ENCODE data around the gene TIGAR. TPM values are rescaled to one million over a fixed set of nuclear protein-coding genes. Genes with fewer than 3 reads are reported as not detected.

Gene TIGAR
- total and polyA plus RNA-seq, 2 donors (not counting 1 experiment from before 2014, with no cell fraction given): 2.3 to 6.6 TPM

DNA sequence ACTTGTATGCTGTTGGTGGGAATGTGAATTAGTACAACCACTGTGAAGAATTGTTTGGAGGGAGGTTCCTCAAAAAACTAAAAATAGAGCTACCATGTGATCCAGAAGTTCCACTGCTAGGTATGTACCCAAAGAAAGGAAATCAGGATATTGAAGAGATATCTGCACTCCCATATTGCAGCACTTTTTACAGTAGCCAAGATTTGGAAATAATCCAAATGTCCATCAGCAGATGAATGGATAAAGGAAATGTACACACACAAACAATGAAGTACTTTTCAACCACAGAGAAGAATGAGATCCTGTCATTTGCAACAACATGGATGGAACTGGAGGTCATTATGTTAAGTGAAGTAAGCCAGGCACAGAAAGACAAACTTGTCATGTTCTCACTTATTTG, 25.9 kb downstream of the TIGAR start:
- H3K27ac Mint-ChIP-seq: no peak overlapping the region
- ATAC-seq (ENCODE audit: low read depth) (no peak), DNase-seq (no peak)
- no peaks in the 10 kb centered on the region for H3K9me3 Mint-ChIP-seq (ENCODE audit: insufficient read depth)
- Histone ChIP-seq H2AFZ (ENCODE audit: insufficient read depth, low read depth, low read length, poor library complexity, severe bottlenecking) (no peak overlapping the region), H3K4me1 (ENCODE audit: control insufficient read depth in 2 of 2, insufficient read depth in 2 of 2, low read length in 2 of 2) (no peaks in the 10 kb centered on the region), H3K9me3 (ENCODE audit: control extremely low read depth in 1 of 3, control insufficient read depth in 2 of 3, insufficient read depth in 1 of 3, low read length in 2 of 3) (no peaks in the 10 kb centered on the region), H3K9ac (ENCODE audit: low read length) (no peak overlapping the region), H3K4me3 (ENCODE audit: control extremely low read depth in 1 of 5, extremely low read depth in 1 of 5, insufficient read depth in 1 of 5, low read depth in 2 of 5, low read length in 4 of 5) (no peak overlapping the region), H3K79me2 (ENCODE audit: control insufficient read depth, insufficient read depth, low read length) (no peaks in the 10 kb centered on the region), H3K4me2 (replicated peaks; ENCODE audit: low read depth, low read length, poor library complexity, severe bottlenecking) (no peak overlapping the region), H4K20me1 (ENCODE audit: control insufficient read depth, insufficient read depth, low read length, poor library complexity, severe bottlenecking) (no peaks in the 10 kb centered on the region), H3K36me3 (replicated peaks in 1 of 2; ENCODE audit: control extremely low read depth in 1 of 2, control insufficient read depth in 1 of 2, extremely low read depth in 1 of 2, insufficient read depth in 2 of 2, low read length in 1 of 2) (peaks cover 8 to 15% of the 10 kb centered on the region in 2 experiments), H3K27ac (ENCODE audit: low read length in 2 of 2) (no peak overlapping the region), H3K27me3 (replicated peaks in 1 of 4; ENCODE audit: control extremely low read depth in 1 of 4, control insufficient read depth in 3 of 4, insufficient read depth in 4 of 4, low read length in 3 of 4) (no peaks in the 10 kb centered on the region)
- ChIA-PET CTCF (no interaction called here), POLR2A (no interaction called here)
- H3K4me3 Mint-ChIP-seq: no peak overlapping the region
- TF ChIP-seq EZH2 (IDR thresholded peaks at IDR 0.05; ENCODE audit: borderline replicate concordance, insufficient read depth, low read depth, low read length, poor library complexity, severe bottlenecking): no peak
- TF ChIP-seq, protein P1, sequence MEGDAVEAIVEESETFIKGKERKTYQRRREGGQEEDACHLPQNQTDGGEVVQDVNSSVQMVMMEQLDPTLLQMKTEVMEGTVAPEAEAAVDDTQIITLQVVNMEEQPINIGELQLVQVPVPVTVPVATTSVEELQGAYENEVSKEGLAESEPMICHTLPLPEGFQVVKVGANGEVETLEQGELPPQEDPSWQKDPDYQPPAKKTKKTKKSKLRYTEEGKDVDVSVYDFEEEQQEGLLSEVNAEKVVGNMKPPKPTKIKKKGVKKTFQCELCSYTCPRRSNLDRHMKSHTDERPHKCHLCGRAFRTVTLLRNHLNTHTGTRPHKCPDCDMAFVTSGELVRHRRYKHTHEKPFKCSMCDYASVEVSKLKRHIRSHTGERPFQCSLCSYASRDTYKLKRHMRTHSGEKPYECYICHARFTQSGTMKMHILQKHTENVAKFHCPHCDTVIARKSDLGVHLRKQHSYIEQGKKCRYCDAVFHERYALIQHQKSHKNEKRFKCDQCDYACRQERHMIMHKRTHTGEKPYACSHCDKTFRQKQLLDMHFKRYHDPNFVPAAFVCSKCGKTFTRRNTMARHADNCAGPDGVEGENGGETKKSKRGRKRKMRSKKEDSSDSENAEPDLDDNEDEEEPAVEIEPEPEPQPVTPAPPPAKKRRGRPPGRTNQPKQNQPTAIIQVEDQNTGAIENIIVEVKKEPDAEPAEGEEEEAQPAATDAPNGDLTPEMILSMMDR (IDR thresholded peaks at IDR 0.05): no peak
- H3K27me3 Mint-ChIP-seq: no peaks in the 10 kb centered on the region
- H3K4me1 Mint-ChIP-seq: no peaks in the 10 kb centered on the region
- intact Hi-C loops (cut with micrococcal nuclease): no loop called here

DNA sequence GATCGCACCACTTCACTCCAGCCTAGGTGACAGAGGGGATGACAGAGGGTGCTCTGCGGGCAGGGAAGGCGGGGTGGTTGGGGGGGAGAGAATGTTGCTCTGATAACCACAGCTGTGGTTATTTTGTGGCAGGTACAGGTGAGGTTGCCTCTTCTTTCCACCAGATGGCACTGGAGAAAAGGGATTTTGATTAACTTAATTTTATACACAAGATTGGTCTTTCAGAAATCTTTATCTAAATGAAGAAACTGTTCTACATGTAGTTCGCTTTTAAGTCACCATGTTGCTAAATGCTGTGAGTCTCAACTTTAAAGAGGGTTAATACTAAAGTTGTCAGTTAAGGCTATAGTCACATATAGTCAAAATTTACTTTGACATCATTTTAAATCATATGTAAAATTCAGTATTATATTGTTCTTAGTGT, 32.8 kb downstream of the TIGAR start:
- Histone ChIP-seq H3K9ac (ENCODE audit: low read length) (no peak overlapping the region), H2AFZ (ENCODE audit: insufficient read depth, low read depth, low read length, poor library complexity, severe bottlenecking) (no peak overlapping the region), H3K9me3 (ENCODE audit: control extremely low read depth in 1 of 3, control insufficient read depth in 2 of 3, insufficient read depth in 1 of 3, low read length in 2 of 3) (no peaks in the 10 kb centered on the region), H3K4me2 (replicated peaks; ENCODE audit: low read depth, low read length, poor library complexity, severe bottlenecking) (no peak overlapping the region), H3K36me3 (replicated peaks in 1 of 2; ENCODE audit: control extremely low read depth in 1 of 2, control insufficient read depth in 1 of 2, extremely low read depth in 1 of 2, insufficient read depth in 2 of 2, low read length in 1 of 2) (peaks cover 2 to 23% of the 10 kb centered on the region in 2 experiments), H4K20me1 (ENCODE audit: control insufficient read depth, insufficient read depth, low read length, poor library complexity, severe bottlenecking) (no peaks in the 10 kb centered on the region), H3K79me2 (ENCODE audit: control insufficient read depth, insufficient read depth, low read length) (no peaks in the 10 kb centered on the region), H3K4me1 (ENCODE audit: control insufficient read depth in 2 of 2, insufficient read depth in 2 of 2, low read length in 2 of 2) (no peaks in the 10 kb centered on the region), H3K4me3 (ENCODE audit: control extremely low read depth in 1 of 5, extremely low read depth in 1 of 5, insufficient read depth in 1 of 5, low read depth in 2 of 5, low read length in 4 of 5) (no peak overlapping the region), H3K27me3 (replicated peaks in 1 of 4; ENCODE audit: control extremely low read depth in 1 of 4, control insufficient read depth in 3 of 4, insufficient read depth in 4 of 4, low read length in 3 of 4) (no peaks in the 10 kb centered on the region), H3K27ac (ENCODE audit: low read length in 2 of 2) (no peak overlapping the region)
- no peak overlapping the region for H3K4me3 Mint-ChIP-seq
- ATAC-seq (ENCODE audit: low read depth): no peak
- H3K27ac Mint-ChIP-seq: no peak overlapping the region
- WGBS (ENCODE audit: insufficient coverage): 74% methylated on average over 3 of the region's 4 CpGs
- ChIA-PET POLR2A (no interaction called here), CTCF (interaction anchor here (0.6 to 1.5 kb wide), 3 partner anchors 12 to 404 kb away, joined by 3 to 4 read pairs (median 3); no protein-coding TSS in a partner anchor)
- no peaks in the 10 kb centered on the region for H3K9me3 Mint-ChIP-seq (ENCODE audit: insufficient read depth)
- TF ChIP-seq, protein P1 (IDR thresholded peaks at IDR 0.05): peak; percentile 69
- TF ChIP-seq EZH2 (IDR thresholded peaks at IDR 0.05; ENCODE audit: borderline replicate concordance, insufficient read depth, low read depth, low read length, poor library complexity, severe bottlenecking): no peak
- no peaks in the 10 kb centered on the region for H3K4me1 Mint-ChIP-seq
- H3K27me3 Mint-ChIP-seq: no peaks in the 10 kb centered on the region
- peak; percentile 16 for DNase-seq
- intact Hi-C loops (cut with micrococcal nuclease): loop anchor here (5.0 kb wide), 1 partner anchor 174 kb away; no protein-coding TSS in a partner anchor
